Prostate gland (tissue), 2 donors: ENCODE results near the gene ACTR2.

Source experiments
- CTCF ChIP-seq, 4 experiments: fragments of 200-600 bp in 2 of 4; fragments of 450-650 bp in 2 of 4; sonication (generic) in 2 of 4; IDR thresholded peaks; 1 replicate in 3 of 4; 2 replicates in 1 of 4; pipeline ENCODE4 v1.5.1; 2016 to 2019; ENCODE audit warnings: antibody characterized with exemption in 4 of 4, mild to moderate bottlenecking in 2 of 4, moderate library complexity in 2 of 4
- POLR2AphosphoS5 ChIP-seq: sonication (generic); formaldehyde crosslinking; IDR thresholded peaks from one replicate; pipeline ENCODE4 v1.6.1; 2017; ENCODE audit warnings: antibody characterized with exemption

GRCh38 chr2:65212115-65212514 lies 15.5 kb upstream of the ACTR2 start:
- no peak for TF ChIP-seq CTCF (IDR thresholded peaks at IDR 0.05)
- no peak for TF ChIP-seq POLR2AphosphoS5
